Endothelial cell of umbilical vein (primary cell): Measurements from ENCODE around the gene DNAJB9. TPM values are rescaled to one million over a fixed set of nuclear protein-coding genes. Genes with fewer than 3 reads are reported as not detected.

Source experiments
- BruUV-seq: library from RNA; stranded (reverse); fragments of 400-500 nt; replicated peaks from 2 replicates; lab custom pipeline; 2021; lab: Mats Ljungman, UMichigan
- CTCF ChIA-PET: fragments of 300-600, 350-600 bp; sonication (Branson Sonifier 250); formaldehyde crosslinking; loops from one replicate; lab custom pipeline; 2021; ENCODE audit warnings: antibody characterized with exemption, inconsistent platforms; lab: Charles Lee
- POLR2A ChIA-PET: fragments of 300-600, 350-600 bp; sonication (Branson Sonifier 250); formaldehyde crosslinking; loops from one replicate; lab custom pipeline; 2021; ENCODE audit warnings: antibody characterized with exemption, inconsistent platforms; lab: Charles Lee
- DNase-seq: peaks from one replicate; pipeline ENCODE4 v3.0.0-alpha.2; 2011; ENCODE audit warnings: low read depth, low spot score
- FAIRE-seq: peaks from 2 replicates; lab custom pipeline; 2011; peaks lifted over from hg19 to GRCh38; lab: Jason Lieb, UNC
- H2AFZ ChIP-seq: 2 replicates; pipeline ENCODE4 v1.6.0; 2012; ENCODE audit warnings: low read depth, low read length, control low read depth, inconsistent platforms
- H3K27ac ChIP-seq: 2 replicates; pipeline ENCODE4 v1.5.1; 2011; ENCODE audit warnings: low read depth, mild to moderate bottlenecking, control low read depth, low read length, moderate library complexity; ENCODE audit not compliant: insufficient read depth
- H3K27me3 ChIP-seq, 2 experiments: 2 replicates each; pipeline versions ENCODE4 v1.6.0 to v1.6.1; 2011; ENCODE audit warnings: low read length in 2 of 2, mixed read lengths in 1 of 2; ENCODE audit not compliant: control insufficient read depth in 2 of 2, insufficient read depth in 2 of 2
- H3K36me3 ChIP-seq, 2 experiments: 2 replicates in 1 of 2; 3 replicates in 1 of 2; pipeline ENCODE4 v1.5.1; 2011; ENCODE audit warnings: low read length in 2 of 2, mild to moderate bottlenecking in 1 of 2, moderate library complexity in 1 of 2; ENCODE audit not compliant: control insufficient read depth in 2 of 2, insufficient read depth in 2 of 2; ENCODE audit errors: extremely low read depth in 1 of 2
- H3K4me1 ChIP-seq: 3 replicates; pipeline ENCODE4 v1.5.1; 2011; ENCODE audit warnings: mild to moderate bottlenecking, low read length; ENCODE audit not compliant: control insufficient read depth, insufficient read depth; ENCODE audit errors: extremely low read depth
- H3K4me2 ChIP-seq: 2 replicates; pipeline ENCODE4 v1.6.1; 2011; ENCODE audit warnings: low read length, control low read depth, mixed read lengths; ENCODE audit not compliant: insufficient read depth
- H3K4me3 ChIP-seq, 3 experiments: fragments of 200-600 bp in 1 of 3; sonication (generic), shearing (Covaris generic) in 1 of 3; replicated peaks in 1 of 3; 2 replicates each; pipeline ENCODE4 v1.5.1; 2011 to 2016; ENCODE audit warnings: control low read depth in 3 of 3, low read length in 3 of 3, mild to moderate bottlenecking in 2 of 3, inconsistent platforms in 1 of 3, low read depth in 1 of 3, moderate library complexity in 1 of 3; ENCODE audit not compliant: insufficient read depth in 1 of 3
- H3K79me2 ChIP-seq: 2 replicates; pipeline ENCODE4 v1.6.0; 2012; ENCODE audit warnings: low read length, inconsistent platforms; ENCODE audit not compliant: control insufficient read depth, insufficient read depth
- H3K9ac ChIP-seq: replicated peaks from 2 replicates; pipeline ENCODE3; 2011; ENCODE audit warnings: low read length, control low read depth; ENCODE audit not compliant: insufficient read depth; ENCODE audit errors: extremely low read depth
- H3K9me1 ChIP-seq: replicated peaks from 3 replicates; pipeline ENCODE4 v1.6.0; 2011; ENCODE audit warnings: mild to moderate bottlenecking, low read length; ENCODE audit not compliant: control insufficient read depth, insufficient read depth; ENCODE audit errors: extremely low read depth
- H3K9me3 ChIP-seq: replicated peaks from 2 replicates; pipeline ENCODE4 v1.5.1; 2012; ENCODE audit warnings: low read length, inconsistent platforms; ENCODE audit not compliant: control insufficient read depth, insufficient read depth
- H4K20me1 ChIP-seq: replicated peaks from 2 replicates; pipeline ENCODE3; 2011; ENCODE audit warnings: mild to moderate bottlenecking, low read length; ENCODE audit not compliant: control insufficient read depth, insufficient read depth; ENCODE audit errors: extremely low read depth
- CTCF ChIP-seq, 2 donors: IDR thresholded peaks; 1 replicate in 1 of 2; 2 replicates in 1 of 2; pipeline ENCODE4 v1.5.1; 2011; ENCODE audit warnings: low read length in 2 of 2, mild to moderate bottlenecking in 2 of 2, moderate library complexity in 2 of 2, control low read depth in 1 of 2, inconsistent platforms in 1 of 2, low read depth in 1 of 2; ENCODE audit not compliant: insufficient read depth in 1 of 2; ENCODE audit errors: extremely low read depth in 1 of 2
- EZH2 ChIP-seq: IDR thresholded peaks from 2 replicates; pipeline ENCODE4 v1.6.1; 2012; ENCODE audit warnings: borderline replicate concordance, low read depth, mild to moderate bottlenecking, moderate library complexity, low read length, inconsistent platforms; ENCODE audit not compliant: severe bottlenecking
- FOS ChIP-seq: IDR thresholded peaks from 2 replicates; pipeline ENCODE4 v1.6.1; 2011; ENCODE audit warnings: mild to moderate bottlenecking, low read length, moderate library complexity, borderline replicate concordance; ENCODE audit not compliant: insufficient read depth
- GATA2 ChIP-seq: IDR thresholded peaks from 2 replicates; pipeline ENCODE4 v1.7.0; 2011; ENCODE audit warnings: low read depth, mild to moderate bottlenecking, moderate library complexity, mixed read lengths, low read length; ENCODE audit not compliant: insufficient read length, insufficient read depth
- JUN ChIP-seq: IDR thresholded peaks from 2 replicates; pipeline ENCODE4 v1.6.1; 2011; ENCODE audit warnings: borderline replicate concordance, low read depth; ENCODE audit not compliant: insufficient read length, insufficient read depth
- MAX ChIP-seq: IDR thresholded peaks from 2 replicates; pipeline ENCODE4 v1.6.1; 2011; ENCODE audit not compliant: insufficient read depth, insufficient read length
- MYC ChIP-seq: IDR thresholded peaks from one replicate; pipeline ENCODE4 v1.6.1; 2011; ENCODE audit warnings: mild to moderate bottlenecking, low read depth, low read length
- POLR2A ChIP-seq: IDR thresholded peaks from 2 replicates; pipeline ENCODE4 v1.6.1; 2012; ENCODE audit warnings: low read depth, mild to moderate bottlenecking, control low read depth, low read length
- POLR2AphosphoS5 ChIP-seq: IDR thresholded peaks from 2 replicates; pipeline ENCODE4 v1.6.1; 2012; ENCODE audit warnings: low read depth, mild to moderate bottlenecking, control low read depth, low read length, moderate library complexity; ENCODE audit not compliant: insufficient read depth
- dilution Hi-C: fragments of 300-500 bp; cut with MboI; formaldehyde crosslinking; loops from one replicate; pipeline ENCODE4 v1.15.0; 2019; ENCODE audit warnings: low sequenced_read_pairs; ENCODE audit not compliant: extremely low pct_ligation_motif_present
- intact Hi-C: fragments of 100-400 bp; cut with micrococcal nuclease; formaldehyde crosslinking; loops from one replicate; pipeline ENCODE4 v1.10.0; 2022
- polyA plus RNA-seq, 4 experiments: library from polyadenylated mRNA; depleted of rRNA in 3 of 4; stranded (reverse) in 3 of 4; unstranded in 1 of 4; fragments of >200 nt; gene quantifications; 2 replicates each; pipeline versions ENCODE4 v1.2.1 to v1.2.3, GENCODE V29; 2011 to 2012; ENCODE audit warnings: missing spikeins in 1 of 4
- total RNA-seq: library from RNA; stranded (reverse); gene quantifications from 2 replicates; pipeline ENCODE4 v1.2.3, GENCODE V29; 2021

Gene DNAJB9
- total and polyA plus RNA-seq, 2 donors (not counting 3 experiments of a cell fraction or from before 2014, with no cell fraction given) = 11.7 to 11.9 TPM

- H3K9me1 ChIP-seq = no peaks in the 10 kb centered on the region
- no peak overlapping the region for H3K27ac ChIP-seq
- dilution Hi-C loops (no loop called here), intact Hi-C loops (no loop called here)
- CTCF ChIA-PET = no interaction called here
- FAIRE-seq (no peak), DNase-seq (no peak)
- H3K27me3 ChIP-seq = peaks cover 19 to 24% of the 10 kb centered on the region in 2 experiments
- H4K20me1 ChIP-seq = no peaks in the 10 kb centered on the region
- no peak overlapping the region for H3K4me2 ChIP-seq
- no peaks in the 10 kb centered on the region for H3K79me2 ChIP-seq
- H3K36me3 ChIP-seq = peaks cover 0 to 1% of the 10 kb centered on the region in 2 experiments
- no peak overlapping the region for H3K4me3 ChIP-seq
- H3K4me1 ChIP-seq = no peaks in the 10 kb centered on the region
- TF ChIP-seq JUN (no peak), POLR2AphosphoS5 (no peak), EZH2 (no peak), POLR2A (no peak), GATA2 (no peak), CTCF (IDR thresholded peaks at IDR 0.05; ENCODE audit: extremely low read depth in 1 of 2, insufficient read depth in 1 of 2, low read depth in 1 of 2, low read length in 2 of 2) (no peak), MYC (no peak)
- no peak overlapping the region for H2AFZ ChIP-seq
- no peak overlapping the region for H3K9ac ChIP-seq
- POLR2A ChIA-PET = no interaction called here
- BruUV-seq = no TSS peak
- no peaks in the 10 kb centered on the region for H3K9me3 ChIP-seq
Measured at GRCh38 chr7:108584211-108584610, 14.5 kb downstream of the DNAJB9 start.

GRCh38 chr7:108585843-108586242, 16.2 kb downstream of the DNAJB9 start:
- no peak for DNase-seq
- Histone ChIP-seq H3K79me2 (no peaks in the 10 kb centered on the region), H3K36me3 (no peaks in the 10 kb centered on the region), H3K9me1 (no peaks in the 10 kb centered on the region), H3K27me3 (peaks cover 21 to 26% of the 10 kb centered on the region in 2 experiments), H3K9ac (no peak overlapping the region), H4K20me1 (no peaks in the 10 kb centered on the region), H3K4me2 (no peak overlapping the region), H3K27ac (no peak overlapping the region), H3K4me3 (no peak overlapping the region), H3K4me1 (no peaks in the 10 kb centered on the region), H3K9me3 (no peaks in the 10 kb centered on the region), H2AFZ (no peak overlapping the region)
- dilution Hi-C loops = no loop called here
- intact Hi-C loops = no loop called here
- FAIRE-seq = no peak
- POLR2A ChIA-PET = no interaction called here
- TF ChIP-seq MYC = no peak
- no peak for TF ChIP-seq EZH2
- TF ChIP-seq MAX = no peak
- no peak for TF ChIP-seq POLR2A
- no peak for TF ChIP-seq FOS
- no peak for TF ChIP-seq POLR2AphosphoS5
- no peak for TF ChIP-seq JUN
- TF ChIP-seq GATA2 = no peak
- CTCF ChIA-PET = no interaction called here
- no TSS peak for BruUV-seq
